CD4-positive, alpha-beta T cell treated with Interleukin-21 for 1 hour (primary cell): Measurements from ENCODE around the gene GUSB.

Experiments used
- DNase-seq: peaks from one replicate; pipeline ENCODE4 v3.0.0-alpha.2; 2020

The GUSB gene

GRCh38 chr7:65927489-65928448, 54.2 kb downstream of the GUSB start:
- DNase-seq, result no peak

GRCh38 chr7:65926588-65926987, 55.4 kb downstream of the GUSB start:
- no peak for DNase-seq

GRCh38 chr7:65925040-65925439, 57.0 kb downstream of the GUSB start:
- DNase-seq, result no peak

GRCh38 chr7:65924193-65924592, 57.8 kb downstream of the GUSB start:
- DNase-seq, result no peak

GRCh38 chr7:65923316-65923715, 58.7 kb downstream of the GUSB start:
- DNase-seq, result no peak

GRCh38 chr7:65915921-65916657, 65.9 kb downstream of the GUSB start:
- no peak for DNase-seq

GRCh38 chr7:65912237-65912636, 69.8 kb downstream of the GUSB start:
- DNase-seq, result no peak
